ENCODE measurements around the gene OR5AU1. TPM values are rescaled to one million over a fixed set of nuclear protein-coding genes. Genes with fewer than 3 reads are reported as not detected.

The OR5AU1 gene
- total RNA-seq, 1 experiment from 2014 or later = not detected

GRCh38 chr14:21136024-21136423 is 19.8 kb downstream of the OR5AU1 start:
- RAD21 ChIA-PET (ENCODE audit: low non-redundant PET in 1 of 2, low total read pairs in 2 of 2, uncharacterized antibody in 2 of 2, unreplicated experiment in 2 of 2) = interaction anchor here in 1 of 2 experiments (1.6 kb wide), 1 partner anchor 29 kb away, joined by 3 read pairs; no protein-coding TSS in a partner anchor
- intact Hi-C loops (cut with micrococcal nuclease) = loop anchor here (2.0 kb wide), 1 partner anchor 67 kb away; no protein-coding TSS in a partner anchor
- no peaks in the 10 kb centered on the region for H3K9me2 ChIP-seq (ENCODE audit: insufficient read depth)
- POLR2A ChIA-PET = no interaction called here
- TF ChIP-seq REST (IDR thresholded peaks at IDR 0.05; ENCODE audit: low read depth) = no peak
- TF ChIP-seq CTCF (IDR thresholded peaks at IDR 0.05 in 2 of 3, conservative IDR thresholded peaks at IDR 0.05 in 1 of 3; ENCODE audit: borderline replicate concordance in 1 of 3, insufficient read depth in 1 of 3, low read depth in 2 of 3, low read length in 2 of 3) = peak; percentile 51 to 71 (median 60); a peak in 5 of 6 replicates
- peak; percentile 55 for TF ChIP-seq RAD21 (IDR thresholded peaks at IDR 0.05; ENCODE audit: low read depth)
- H3K4me3 ChIP-seq (replicated peaks in 1 of 2; ENCODE audit: low read depth in 1 of 2, low read length in 2 of 2) = no peak overlapping the region
- no peak overlapping the region for H2AFZ ChIP-seq (ENCODE audit: low read depth, low read length, poor library complexity, severe bottlenecking)
- no peak overlapping the region for H3K9ac ChIP-seq (ENCODE audit: low read length)
- H3K36me3 ChIP-seq (ENCODE audit: control insufficient read depth in 1 of 2, insufficient read depth in 2 of 2, low read length in 2 of 2) = no peaks in the 10 kb centered on the region
- H3K9me3 ChIP-seq (ENCODE audit: control insufficient read depth in 1 of 2, insufficient read depth in 1 of 2, low read depth in 1 of 2, low read length in 2 of 2) = no peaks in the 10 kb centered on the region
- peak; percentile 3 for DNase-seq (ENCODE audit: low read depth, low spot score)
- CTCF ChIA-PET = interaction anchor here (0.6 to 2.3 kb wide), 3 partner anchors 12 to 121 kb away, joined by 3 to 7 read pairs (median 4); no protein-coding TSS in a partner anchor
- no peaks in the 10 kb centered on the region for H4K20me1 ChIP-seq (ENCODE audit: insufficient read depth)
- no peaks in the 10 kb centered on the region for H3K4me1 ChIP-seq (ENCODE audit: control insufficient read depth in 1 of 2, insufficient read depth in 2 of 2, low read length in 2 of 2)
- no TSS peak for BruUV-seq (replicated peaks)
- no peak overlapping the region for H3K4me2 ChIP-seq (ENCODE audit: low read length)
- no peak; the same call in 1 of the 2 replicates for ATAC-seq
- no peak overlapping the region for H3K27ac ChIP-seq (ENCODE audit: low read depth, low read length)
- H3K27me3 ChIP-seq (ENCODE audit: insufficient read depth, low read length) = no peaks in the 10 kb centered on the region
- H3K79me2 ChIP-seq (ENCODE audit: insufficient read depth, low read length) = no peaks in the 10 kb centered on the region

Measured in HCT116 (cell line).